ENCODE data around the gene GRHL1. TPM values are rescaled to one million over a fixed set of nuclear protein-coding genes. Genes with fewer than 3 reads are reported as not detected.

GRHL1 gene
- total and polyA plus RNA-seq, 2 of the 8 experiments (the other 6 are each of a cell fraction or from before 2014, with no cell fraction given), result 1.3 to 3.6 TPM

- H2BK12ac ChIP-seq (ENCODE audit: low read depth, low read length), result no peak overlapping the region
- H3K9me3 ChIP-seq (ENCODE audit: insufficient read depth in 2 of 2, low read depth in 1 of 2, low read length in 1 of 2), result peaks cover 0 to 8% of the 10 kb centered on the region in 2 experiments; a peak in 1 of 4 replicates
- no peak for FAIRE-seq
- ChIA-PET POLR2A (ENCODE audit: partially characterized antibody) (interaction anchor here (0.6 to 2.5 kb wide), 7 partner anchors 9 to 392 kb away, joined by 3 to 12 read pairs (median 4); no protein-coding TSS in a partner anchor), CTCF (ENCODE audit: partially characterized antibody) (interaction anchor here (0.6 to 7.3 kb wide), 39 partner anchors 9 to 912 kb away, joined by 3 to 59 read pairs (median 5); no protein-coding TSS in a partner anchor)
- H2BK15ac ChIP-seq (ENCODE audit: low read length), result no peak overlapping the region; the same call in 1 of the 2 replicates
- H2BK120ac ChIP-seq (replicated peaks; ENCODE audit: low read depth, low read length), result no peak overlapping the region
- H3K27me3 ChIP-seq (replicated peaks in 1 of 4; ENCODE audit: control insufficient read depth in 3 of 4, extremely low read depth in 1 of 4, insufficient read depth in 3 of 4, low read length in 3 of 4), result peaks cover 0 to 6% (median 4%) of the 10 kb centered on the region in 4 experiments; a peak in 4 of 7 replicates
- no peak overlapping the region for H3K18ac ChIP-seq (ENCODE audit: extremely low read depth, low read length)
- no peak overlapping the region for H2BK20ac ChIP-seq (ENCODE audit: low read length)
- no peak overlapping the region for H4K5ac ChIP-seq (ENCODE audit: insufficient read length, low read depth, low read length)
- H3K4me3 ChIP-seq (ENCODE audit: extremely low read depth in 1 of 4, insufficient read depth in 2 of 4, low read depth in 3 of 4, low read length in 4 of 4), result no peak overlapping the region
- DNase-seq (ENCODE audit: low read depth in 1 of 2, low spot score in 2 of 2), result no peak
- no peak overlapping the region for H2AFZ ChIP-seq (ENCODE audit: low read length)
- WGBS, 2 experiments (ENCODE audit: extremely low coverage in 1 of 2, insufficient coverage in 1 of 2, insufficient read length in 1 of 2, insufficient replicate concordance in 2 of 2, low coverage in 1 of 2, low lambda C conversion rate in 2 of 2, missing lambda C conversion rate in 1 of 2), result 86% methylated on average over 15 of the region's 15 CpGs; no CpG with 5 or more reads in 1 of the 2 experiments
- H3K9ac ChIP-seq (replicated peaks in 1 of 4; ENCODE audit: extremely low read depth in 1 of 4, low read depth in 3 of 4, low read length in 3 of 4), result no peak overlapping the region
- no peak overlapping the region for H3K56ac ChIP-seq (replicated peaks; ENCODE audit: insufficient read length, low read depth, low read length)
- no peak overlapping the region for H3K4ac ChIP-seq (replicated peaks; ENCODE audit: insufficient read length, low read depth, low read length)
- H3K23ac ChIP-seq (ENCODE audit: insufficient read length), result no peak overlapping the region
- no peaks in the 10 kb centered on the region; the same call in 1 of the 2 replicates for H3K79me1 ChIP-seq (ENCODE audit: low read depth, low read length)
- no peak overlapping the region for H3K14ac ChIP-seq (ENCODE audit: insufficient read length)
- no peak overlapping the region for H3K27ac ChIP-seq (ENCODE audit: low read depth, low read length)
- peaks cover 2% of the 10 kb centered on the region; the same call in 1 of the 2 replicates for H3K23me2 ChIP-seq (ENCODE audit: low read depth, low read length)
- H3K36me3 ChIP-seq (ENCODE audit: control insufficient read depth in 2 of 4, insufficient read depth in 4 of 4, low read length in 3 of 4), result peaks cover 0 to 25% (median 2%) of the 10 kb centered on the region in 4 experiments; a peak in 2 of 8 replicates
- H4K91ac ChIP-seq (replicated peaks; ENCODE audit: insufficient read length, low read length), result no peak overlapping the region
- H4K8ac ChIP-seq (ENCODE audit: extremely low read depth, insufficient read depth, low read length), result no peak overlapping the region
- H4K20me1 ChIP-seq (replicated peaks in 1 of 2; ENCODE audit: control insufficient read depth in 1 of 2, insufficient read depth in 2 of 2, low read length in 2 of 2), result peaks cover 0 to 5% of the 10 kb centered on the region in 2 experiments
- no peaks in the 10 kb centered on the region for H3K4me1 ChIP-seq (replicated peaks in 1 of 4; ENCODE audit: control insufficient read depth in 3 of 4, insufficient read depth in 4 of 4, low read length in 3 of 4)
- no peaks in the 10 kb centered on the region for H3K79me2 ChIP-seq (ENCODE audit: control insufficient read depth in 1 of 2, insufficient read depth in 2 of 2, low read length in 2 of 2)
- no peak overlapping the region for H2BK5ac ChIP-seq (ENCODE audit: low read depth, low read length)
- no peak overlapping the region for H3K4me2 ChIP-seq (ENCODE audit: insufficient read depth in 1 of 2, low read depth in 2 of 2, low read length in 2 of 2)
- no peak overlapping the region for H2AK5ac ChIP-seq (ENCODE audit: low read depth, low read length)
- TF ChIP-seq CBX8 (IDR thresholded peaks at IDR 0.05; ENCODE audit: borderline replicate concordance, low read depth, low read length) (no peak), EP300 (IDR thresholded peaks at IDR 0.05; ENCODE audit: borderline replicate concordance in 1 of 2, low read depth in 2 of 2, low read length in 2 of 2) (no peak)
Measured at GRCh38 chr2:10047616-10048500, 96.4 kb downstream of the GRHL1 start.

All from H1 (cell line).